Body of pancreas (tissue), 4 donors: ENCODE results near the gene CDX1.

Source experiments
- POLR2A ChIP-seq, 3 donors: fragments of 450-650 bp; IDR thresholded peaks; one replicate each; pipeline ENCODE4 v1.6.1; 2016; ENCODE audit warnings: antibody characterized with exemption in 3 of 3, mild to moderate bottlenecking in 2 of 3
- TF ChIP-seq, protein P1 (sequence below), 7 experiments: fragments of 450-650 bp in 4 of 7; fragments of 200-600 bp in 3 of 7; sonication (generic) in 3 of 7; IDR thresholded peaks; one replicate each; pipeline ENCODE4 v1.5.1; 2016 to 2019; ENCODE audit warnings: antibody characterized with exemption in 7 of 7

DNA sequence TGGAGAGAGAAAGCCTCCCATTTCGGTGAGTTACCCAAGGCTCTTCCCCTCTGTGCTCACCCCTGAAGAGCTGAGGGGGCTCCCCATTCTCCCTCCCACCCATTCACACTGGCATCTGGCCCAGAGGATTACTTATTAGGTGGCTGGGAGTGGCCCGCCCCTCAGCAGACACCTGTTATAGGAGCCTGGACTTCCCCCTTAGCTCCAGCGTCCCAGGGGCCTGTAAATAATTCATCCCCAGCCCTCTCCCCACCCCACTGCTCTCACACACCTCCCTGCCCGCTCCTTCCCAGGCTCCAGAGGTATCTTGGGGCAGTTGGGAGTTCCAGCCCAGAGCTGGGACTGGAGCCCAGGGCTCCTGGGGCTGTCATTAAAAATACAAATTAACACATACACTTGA lies 11.7 kb downstream of the CDX1 start:
- TF ChIP-seq, protein P1, sequence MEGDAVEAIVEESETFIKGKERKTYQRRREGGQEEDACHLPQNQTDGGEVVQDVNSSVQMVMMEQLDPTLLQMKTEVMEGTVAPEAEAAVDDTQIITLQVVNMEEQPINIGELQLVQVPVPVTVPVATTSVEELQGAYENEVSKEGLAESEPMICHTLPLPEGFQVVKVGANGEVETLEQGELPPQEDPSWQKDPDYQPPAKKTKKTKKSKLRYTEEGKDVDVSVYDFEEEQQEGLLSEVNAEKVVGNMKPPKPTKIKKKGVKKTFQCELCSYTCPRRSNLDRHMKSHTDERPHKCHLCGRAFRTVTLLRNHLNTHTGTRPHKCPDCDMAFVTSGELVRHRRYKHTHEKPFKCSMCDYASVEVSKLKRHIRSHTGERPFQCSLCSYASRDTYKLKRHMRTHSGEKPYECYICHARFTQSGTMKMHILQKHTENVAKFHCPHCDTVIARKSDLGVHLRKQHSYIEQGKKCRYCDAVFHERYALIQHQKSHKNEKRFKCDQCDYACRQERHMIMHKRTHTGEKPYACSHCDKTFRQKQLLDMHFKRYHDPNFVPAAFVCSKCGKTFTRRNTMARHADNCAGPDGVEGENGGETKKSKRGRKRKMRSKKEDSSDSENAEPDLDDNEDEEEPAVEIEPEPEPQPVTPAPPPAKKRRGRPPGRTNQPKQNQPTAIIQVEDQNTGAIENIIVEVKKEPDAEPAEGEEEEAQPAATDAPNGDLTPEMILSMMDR (IDR thresholded peaks at IDR 0.05), result no peak
- TF ChIP-seq POLR2A (IDR thresholded peaks at IDR 0.05), result no peak
